Renal pelvis (tissue), 4 donors: Measurements from ENCODE around the gene SFT2D1. TPM values are rescaled to one million over a fixed set of nuclear protein-coding genes. Genes with fewer than 3 reads are reported as not detected.

Experiments used
- DNase-seq: peaks from one replicate; pipeline ENCODE4 v3.0.0-alpha.2; 2013
- polyA plus RNA-seq, 3 donors: library from polyadenylated mRNA; unstranded; fragments of 120-200 nt; gene quantifications; one replicate each; pipeline ENCODE4 v1.2.1, GENCODE V29; 2013; ENCODE audit not compliant: insufficient read length in 3 of 3

SFT2D1 gene
- polyA plus RNA-seq, 3 donors = 59.5 to 84.6 (median 70.0) TPM

DNA sequence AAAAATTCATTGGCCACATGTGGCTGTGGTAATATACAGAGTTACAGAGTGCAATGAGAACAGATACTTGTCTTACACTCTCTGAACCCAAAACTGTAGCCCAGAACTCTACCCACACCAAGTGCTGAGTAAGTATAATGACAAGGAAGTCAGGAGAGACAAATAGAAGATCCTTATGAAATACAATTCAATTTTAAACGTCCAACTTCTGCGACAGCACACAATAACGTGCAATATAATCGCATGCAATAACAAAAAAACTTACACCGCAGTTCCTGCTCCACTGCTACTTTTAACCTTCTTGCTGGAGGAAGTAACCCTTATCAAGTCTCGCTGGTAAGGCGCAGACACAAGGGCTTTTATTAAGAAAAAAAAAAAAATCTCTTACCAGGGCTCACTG is 881 bp downstream of the SFT2D1 start:
- DNase-seq = no peak

DNA sequence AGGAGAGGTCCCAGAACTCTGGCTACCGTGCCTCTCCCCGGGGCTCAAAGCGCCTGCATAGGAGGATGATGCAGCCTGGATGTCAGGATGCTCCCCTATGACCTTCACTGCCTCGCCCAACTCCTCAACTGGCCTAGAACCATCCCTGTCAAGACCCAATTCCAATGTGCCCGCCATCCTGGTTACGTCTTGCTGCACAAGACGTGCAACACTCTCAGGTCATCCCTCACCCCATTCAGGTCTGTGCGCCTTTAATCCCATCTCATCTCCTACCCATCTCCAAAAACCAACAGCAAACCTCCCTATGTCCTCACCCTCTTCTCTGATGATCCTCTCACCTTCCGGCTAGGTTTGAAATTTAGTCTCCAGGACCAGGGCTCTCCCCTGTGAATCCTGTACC is 3.5 kb downstream of the SFT2D1 start:
- no peak for DNase-seq

DNA sequence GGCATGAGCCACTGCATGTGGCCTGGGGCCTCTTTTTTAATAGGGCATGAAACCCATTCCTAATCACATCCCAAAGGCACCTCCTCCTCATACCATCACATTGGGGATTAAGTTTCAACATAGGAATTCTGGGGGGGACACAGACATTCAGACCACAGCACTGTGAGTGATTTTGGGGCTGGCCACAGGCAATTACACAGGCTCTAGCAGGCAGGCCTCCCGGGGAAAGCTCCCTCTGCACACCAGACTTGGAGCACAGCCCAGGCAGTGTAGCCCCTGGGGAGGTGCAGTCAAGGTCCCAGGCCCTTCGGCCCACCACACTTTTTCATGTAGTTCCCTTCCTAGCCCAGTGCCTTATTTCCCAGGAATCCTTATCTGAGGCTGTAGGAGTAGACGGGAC is 5.5 kb downstream of the SFT2D1 start:
- no peak for DNase-seq

DNA sequence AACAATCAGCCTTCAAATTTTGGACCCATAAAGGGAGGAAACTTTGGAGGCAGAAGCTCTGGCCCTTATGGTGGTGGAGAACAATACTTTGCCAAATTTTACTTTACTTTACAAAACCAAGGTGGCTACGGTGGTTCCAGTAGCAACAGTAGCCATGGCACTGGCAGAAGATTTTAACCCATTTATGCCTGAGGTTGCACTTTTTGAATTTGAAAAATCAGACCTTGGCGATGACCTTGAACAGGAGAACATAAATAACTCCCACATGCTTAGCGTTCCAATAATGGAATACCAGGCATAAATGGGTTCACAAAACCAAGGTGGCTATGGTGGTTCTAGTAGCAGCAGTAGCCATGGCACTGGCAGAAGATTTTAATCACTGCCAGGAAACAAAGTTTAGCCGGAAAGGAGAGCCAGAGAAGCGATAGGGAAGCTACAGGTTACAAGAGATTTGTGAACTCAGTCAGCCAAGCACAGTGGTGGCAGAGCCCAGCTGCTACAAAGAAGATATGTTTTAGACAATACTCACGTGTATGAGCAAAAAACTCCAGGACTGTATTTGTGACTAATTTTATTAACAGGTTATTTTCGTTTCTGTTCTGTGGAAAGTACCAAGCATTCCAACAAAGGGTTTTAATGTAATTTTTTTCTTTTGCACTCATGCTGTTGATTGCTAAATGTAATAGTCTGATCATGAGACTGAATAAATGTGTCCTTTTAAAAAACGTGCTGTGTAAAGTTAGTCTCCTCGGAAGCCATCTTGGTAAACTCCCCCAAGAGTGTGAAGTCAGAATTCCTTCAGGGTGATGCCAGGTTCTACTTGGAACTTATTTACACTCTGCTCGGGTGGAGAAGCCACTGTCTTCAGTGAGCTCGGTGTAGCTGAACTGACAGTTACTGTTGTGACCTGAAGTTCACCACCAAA is 6.7 kb downstream of the SFT2D1 start:
- no peak for DNase-seq

DNA sequence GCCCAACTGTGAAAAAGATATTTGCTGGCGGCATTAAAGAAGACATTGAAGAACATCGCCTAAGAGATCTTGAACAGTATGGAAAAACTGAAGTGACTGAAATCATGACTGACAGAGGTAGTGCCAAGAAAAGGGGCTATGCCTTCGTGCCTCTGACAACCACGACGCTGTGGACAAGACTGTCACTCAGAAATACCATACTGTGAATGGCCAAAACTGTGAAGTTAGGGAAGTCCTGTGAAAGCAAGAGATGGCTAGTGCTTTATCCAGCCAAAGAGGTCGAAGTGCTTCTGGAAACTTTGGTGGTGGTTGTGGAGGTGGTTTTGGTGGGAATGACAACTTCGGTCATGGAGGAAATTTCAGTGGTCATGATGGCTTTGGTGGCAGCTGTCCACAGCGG is 7.5 kb downstream of the SFT2D1 start:
- no peak for DNase-seq

DNA sequence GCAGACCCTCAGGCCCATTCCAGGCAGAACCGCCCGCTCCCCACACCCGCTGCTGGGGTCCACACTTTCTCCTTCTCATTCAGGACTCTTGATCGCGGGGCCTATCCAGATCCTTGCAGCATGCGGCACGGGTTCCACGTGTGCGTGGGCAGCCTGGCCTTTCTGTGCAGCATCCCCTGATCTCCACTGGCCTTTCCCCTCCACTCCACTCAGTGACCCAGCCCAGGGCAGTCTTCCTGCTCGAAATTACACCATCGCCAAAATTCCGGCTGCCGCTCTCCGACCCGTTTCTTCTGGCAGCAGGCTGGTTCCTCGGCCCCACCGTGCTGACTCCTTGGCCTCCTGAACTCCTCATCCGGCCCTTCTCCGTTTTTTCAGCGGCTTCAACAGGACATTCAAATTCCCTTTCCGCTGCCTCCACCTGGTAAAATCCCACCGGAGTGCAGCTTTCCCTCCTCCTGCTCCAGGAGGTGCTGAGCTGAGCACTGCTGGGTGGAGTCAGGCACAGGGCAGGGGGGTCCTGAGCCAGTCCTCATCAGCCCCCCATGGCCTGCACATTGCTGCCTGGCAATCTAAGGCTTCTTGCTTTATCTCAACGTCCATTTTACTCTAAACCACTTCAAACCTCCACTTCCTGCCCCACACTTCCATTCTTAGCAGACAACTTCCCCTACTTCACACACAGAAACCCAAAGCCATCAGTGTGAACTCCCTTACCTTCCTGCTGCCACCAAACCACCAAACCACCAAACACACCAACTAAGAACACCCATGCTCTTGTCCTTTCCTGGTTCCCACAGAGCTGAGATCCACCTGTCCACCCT is 9.0 kb downstream of the SFT2D1 start:
- DNase-seq = no peak

DNA sequence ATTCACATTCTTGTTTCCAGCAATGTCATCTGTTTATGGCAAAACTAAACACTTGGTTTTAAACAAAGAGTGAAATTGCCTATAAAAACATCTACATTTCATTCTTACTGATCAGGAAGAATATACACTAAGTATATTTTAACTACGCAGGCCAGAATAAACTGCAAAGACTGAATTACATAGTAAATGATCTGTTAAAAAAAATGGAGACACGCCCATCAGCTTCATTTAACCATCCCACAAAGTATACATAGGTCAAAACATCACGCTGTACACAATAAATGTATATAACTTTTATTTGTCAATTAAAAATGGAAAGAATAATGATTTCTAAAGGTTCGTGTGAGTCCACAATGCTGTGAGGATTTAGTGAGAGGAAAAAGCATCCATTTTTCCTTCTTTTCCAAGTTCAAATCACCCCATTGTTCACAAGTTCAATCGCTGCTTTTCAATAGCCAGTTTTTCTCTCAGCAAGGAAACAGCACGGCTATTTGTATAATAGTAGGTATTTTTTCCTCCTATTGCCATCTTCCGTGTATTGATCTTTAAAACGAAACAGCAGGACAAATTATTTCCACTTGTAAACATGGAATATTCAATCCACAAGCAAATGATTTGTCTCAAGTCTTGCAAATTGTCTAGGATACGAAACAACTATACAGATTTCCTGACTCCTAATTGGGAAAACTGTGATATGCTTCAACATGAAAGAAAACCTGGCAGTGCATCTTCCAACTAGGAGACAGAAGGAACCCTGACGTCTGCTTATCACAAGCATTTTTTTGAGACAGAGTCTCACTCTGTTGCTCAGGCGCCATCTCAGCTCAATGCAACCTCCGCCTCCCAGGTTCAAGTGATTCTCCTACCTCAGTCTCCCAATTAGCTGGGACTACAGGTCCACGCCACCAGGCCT is 10.6 kb downstream of the SFT2D1 start:
- no peak for DNase-seq

DNA sequence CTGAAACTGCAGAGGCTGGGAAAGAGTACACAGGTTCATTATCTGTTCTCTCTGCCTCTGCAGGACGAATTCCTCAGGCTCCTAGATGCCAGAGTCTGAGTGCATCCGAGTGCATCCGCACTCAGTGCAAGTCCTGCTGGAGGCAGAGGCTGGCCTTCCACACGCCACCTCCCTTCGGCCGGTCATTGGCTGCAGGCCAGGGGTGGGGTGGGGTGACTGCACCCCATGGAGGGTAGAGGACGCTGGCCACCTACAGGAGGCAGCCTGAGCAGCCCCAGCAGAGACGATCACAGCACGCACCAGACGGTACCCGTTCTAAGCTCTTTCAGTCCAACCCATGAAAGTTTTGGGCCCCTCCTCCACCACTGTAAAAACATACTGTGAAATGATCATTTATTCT is 11.7 kb downstream of the SFT2D1 start:
- no peak for DNase-seq

DNA sequence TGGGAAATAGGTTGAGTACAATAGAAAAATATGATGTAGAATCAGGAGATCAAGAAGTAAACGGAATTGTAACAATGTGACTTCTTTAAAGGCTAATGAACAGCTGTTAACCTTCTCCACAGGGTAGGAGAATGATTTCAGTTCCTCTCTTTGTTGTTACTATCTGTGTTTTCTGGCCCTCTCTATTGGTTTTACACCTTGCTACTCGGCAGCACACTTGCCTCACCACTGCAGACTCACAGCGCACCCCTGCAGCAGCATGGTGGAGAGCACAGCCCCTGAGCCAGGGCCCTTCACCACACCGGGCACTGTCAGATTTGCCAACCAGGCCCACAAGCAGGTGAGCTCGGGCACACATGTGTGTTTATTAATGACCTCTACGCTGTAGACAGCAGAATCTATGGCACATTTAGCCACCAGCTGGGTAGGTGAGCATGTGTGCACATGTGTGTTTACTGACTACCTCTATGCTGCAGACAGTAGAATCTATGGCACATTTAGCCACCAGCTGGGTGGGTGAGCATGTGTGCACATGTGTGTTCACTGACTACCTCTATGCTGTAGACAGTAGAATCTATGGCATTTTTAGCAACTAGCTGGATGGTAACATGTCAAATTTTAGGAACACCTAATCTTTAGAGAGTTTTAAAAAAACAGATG is 16.8 kb downstream of the SFT2D1 start:
- no peak for DNase-seq

DNA sequence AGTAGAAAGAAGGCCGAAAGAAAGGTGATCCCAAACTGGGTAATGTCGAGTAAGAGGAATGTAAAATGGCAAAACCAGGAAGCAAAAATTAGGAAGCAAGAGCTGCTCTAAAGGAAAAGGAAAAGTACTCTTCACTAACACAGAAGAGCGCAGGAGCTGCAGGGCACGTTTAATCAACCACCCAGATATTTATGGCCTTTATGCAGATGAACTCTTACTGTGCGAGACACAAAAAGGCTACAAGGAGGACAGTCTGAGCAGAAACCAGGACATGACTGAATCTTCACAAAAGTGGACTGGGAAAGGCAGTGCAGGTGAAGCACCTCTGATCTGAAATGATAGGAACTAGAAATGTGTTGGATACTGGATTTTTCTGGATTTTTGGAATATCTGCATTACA is 18.9 kb downstream of the SFT2D1 start:
- no peak for DNase-seq

DNA sequence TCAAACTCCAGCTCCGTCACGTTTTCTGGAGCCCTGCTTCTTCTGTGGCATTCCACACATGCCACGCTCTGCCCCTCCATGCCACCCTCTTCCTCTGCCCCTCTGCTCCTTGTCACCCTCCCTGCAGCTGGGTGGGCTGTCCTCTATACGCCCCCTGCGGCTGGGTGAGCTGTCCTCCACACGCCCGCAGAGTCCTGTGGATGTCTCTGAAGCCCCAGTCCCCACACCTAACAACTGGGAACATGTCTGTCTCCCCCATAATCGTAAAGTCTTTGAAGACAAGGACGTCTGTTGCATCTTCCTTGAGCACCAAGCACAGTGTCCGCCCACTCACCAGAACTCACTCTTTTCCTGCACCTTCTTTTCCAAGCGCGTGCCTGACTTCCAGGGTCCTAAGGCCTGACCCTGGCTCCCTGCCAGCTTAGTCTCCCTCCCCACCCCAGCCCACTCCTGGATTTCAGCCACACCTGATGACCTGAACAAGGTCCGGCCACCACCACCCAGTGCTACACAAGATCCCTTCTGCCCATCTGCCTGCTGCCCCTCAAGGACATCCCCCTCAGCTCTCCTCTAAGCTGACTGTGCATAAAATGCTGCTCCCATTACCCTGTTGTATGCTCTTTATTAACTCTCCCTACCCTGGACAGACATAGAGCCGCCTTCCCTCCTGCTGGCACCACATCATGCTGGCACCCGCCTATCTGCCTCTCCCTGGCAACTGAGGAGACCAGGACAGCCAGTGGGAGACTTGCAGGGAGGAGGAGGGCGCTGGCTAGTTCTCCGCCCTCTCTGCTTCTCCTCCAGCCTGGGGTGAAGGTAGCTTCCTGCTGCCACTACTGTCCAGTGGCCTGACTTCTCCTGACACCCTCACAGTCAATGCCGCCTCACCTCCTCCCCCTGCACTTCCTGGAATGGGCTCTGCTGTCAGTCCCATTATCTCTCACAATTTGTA is 23.4 kb downstream of the SFT2D1 start:
- no peak for DNase-seq

DNA sequence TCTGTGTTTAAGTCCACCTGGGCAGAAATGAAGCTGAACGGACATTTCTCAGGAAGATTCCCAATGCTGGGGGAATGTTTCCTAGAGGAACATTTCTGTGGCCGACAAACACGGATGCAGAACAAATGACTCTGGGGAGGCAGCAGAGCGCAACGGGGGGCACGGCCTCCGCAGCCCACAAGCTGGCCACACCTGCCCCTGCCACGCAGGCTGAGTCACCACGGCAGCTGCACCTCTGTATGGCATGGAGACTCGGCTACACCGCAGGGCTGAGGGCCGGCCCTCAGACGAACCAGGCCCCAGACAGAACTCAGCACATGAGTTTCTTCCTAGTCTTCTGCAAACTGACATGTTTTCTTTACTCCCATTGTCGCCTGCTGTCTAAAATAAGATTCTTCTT is 24.1 kb downstream of the SFT2D1 start:
- peak; percentile 22 for DNase-seq

DNA sequence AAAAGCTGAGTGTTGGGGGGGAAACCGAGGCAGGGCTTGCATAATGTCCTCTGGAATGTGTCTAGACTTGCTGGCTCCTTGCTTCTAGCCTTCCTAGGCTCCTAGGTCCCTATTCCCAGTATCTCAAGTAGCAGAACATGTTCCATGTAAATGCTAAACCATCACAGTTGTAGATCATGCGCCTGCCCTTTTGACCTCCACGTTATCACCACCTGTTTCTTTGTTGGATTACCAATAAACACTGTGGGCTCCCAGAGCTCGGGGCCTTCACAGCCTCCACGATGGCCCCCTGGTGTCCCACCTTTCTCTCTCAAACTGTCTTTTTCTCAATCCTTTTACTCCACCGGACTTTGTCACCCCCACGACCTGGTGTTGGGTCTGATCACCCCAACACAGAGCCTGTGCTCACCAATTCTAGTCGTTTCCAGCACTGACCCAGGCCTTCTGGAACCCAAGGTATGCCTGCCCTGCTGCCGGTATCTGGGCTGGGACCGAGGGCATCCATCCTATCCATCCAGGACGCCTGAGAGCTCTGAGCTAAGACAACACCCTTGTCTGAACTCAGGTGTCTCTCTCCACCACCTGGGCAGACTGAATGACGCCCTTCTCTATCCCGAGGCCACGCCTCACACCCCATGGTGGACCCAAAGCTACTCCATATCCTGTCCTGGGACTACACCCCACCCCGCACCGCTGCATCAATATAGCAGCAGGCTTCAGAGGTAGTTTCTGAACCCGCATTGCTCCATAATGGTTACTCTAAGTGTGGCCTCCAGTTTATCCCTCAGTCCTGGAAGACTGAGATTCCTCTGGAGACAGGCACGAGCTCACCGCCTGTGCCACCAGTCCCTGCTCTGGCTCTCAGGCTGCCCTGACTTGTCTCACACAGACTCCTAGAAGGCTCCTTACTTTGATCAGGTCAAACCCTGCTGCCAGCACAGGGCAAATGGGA is 24.8 kb downstream of the SFT2D1 start:
- DNase-seq = no peak

DNA sequence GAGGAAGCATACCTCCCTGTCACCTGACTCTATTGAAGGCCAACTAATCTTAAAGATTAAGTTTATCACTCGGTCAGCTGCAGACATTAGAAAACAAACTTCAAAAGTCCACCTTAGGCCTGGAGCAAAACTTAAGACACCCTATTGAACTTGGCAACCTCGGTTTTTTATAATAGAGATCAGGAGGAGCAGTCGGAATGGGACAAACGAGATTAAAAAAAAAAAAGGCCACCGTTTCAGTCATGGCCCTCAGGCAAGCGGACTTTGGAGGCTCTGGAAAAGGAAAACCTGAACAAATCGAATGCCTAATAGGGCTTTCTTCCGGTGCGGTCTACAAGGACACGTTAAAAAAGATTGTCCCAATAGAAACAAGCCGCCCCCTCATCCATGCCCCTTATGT is 26.9 kb downstream of the SFT2D1 start:
- DNase-seq = no peak

DNA sequence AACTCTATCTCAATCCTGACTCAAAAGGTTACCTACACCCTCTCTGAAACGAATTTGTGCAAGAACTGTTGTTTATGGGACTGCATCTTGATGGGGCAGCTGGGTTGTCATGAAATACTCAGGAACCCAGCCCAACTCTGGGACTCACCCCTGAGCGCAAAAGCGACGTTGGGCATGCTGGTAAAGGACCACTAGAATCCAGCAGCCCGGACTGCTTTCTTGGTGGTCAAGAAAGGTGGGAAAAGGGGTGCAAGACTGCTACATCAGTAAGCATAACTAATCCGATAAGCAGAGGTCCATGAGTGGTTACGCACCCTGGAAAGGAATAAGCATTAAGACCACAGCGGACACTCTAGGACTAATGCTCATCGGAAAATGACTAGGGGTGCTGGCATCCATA is 27.9 kb downstream of the SFT2D1 start:
- no peak for DNase-seq

DNA sequence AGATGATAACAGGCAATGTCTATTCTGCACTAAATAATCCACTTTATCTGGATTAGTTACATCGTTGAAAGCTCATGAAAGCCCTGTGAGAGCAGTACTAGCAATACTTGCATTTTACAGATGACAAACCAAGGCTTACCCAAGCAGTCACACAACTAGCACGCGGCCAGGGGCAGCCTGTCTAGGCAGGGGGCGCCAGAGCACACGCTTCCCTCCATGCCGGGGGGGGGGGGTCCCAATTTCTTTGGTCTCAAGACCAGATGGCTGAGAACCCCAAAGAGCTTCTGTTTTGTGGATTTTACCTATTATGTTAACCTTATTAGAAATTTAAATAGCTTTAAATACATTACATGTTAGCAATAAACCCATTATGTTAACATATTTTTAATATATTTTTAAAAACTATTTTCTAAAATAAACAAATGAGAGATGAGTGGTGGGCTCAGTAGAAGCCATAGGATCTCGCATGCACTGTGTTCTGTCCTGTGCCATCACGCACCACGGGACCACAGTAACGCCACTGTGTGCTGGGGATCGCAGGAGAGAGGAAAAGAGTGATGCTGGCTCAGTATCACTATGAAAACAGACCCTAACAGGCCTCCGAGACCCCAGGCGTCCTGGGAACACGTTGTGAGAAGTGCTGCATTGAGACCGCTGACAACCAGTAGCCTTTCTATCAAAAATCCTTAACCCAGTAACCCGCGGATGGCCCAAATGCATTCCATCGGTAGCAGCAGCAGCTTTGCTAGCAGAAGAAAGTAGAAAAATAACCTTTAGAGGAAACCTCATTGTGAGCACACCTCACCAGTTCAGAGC is 28.9 kb downstream of the SFT2D1 start:
- no peak for DNase-seq

DNA sequence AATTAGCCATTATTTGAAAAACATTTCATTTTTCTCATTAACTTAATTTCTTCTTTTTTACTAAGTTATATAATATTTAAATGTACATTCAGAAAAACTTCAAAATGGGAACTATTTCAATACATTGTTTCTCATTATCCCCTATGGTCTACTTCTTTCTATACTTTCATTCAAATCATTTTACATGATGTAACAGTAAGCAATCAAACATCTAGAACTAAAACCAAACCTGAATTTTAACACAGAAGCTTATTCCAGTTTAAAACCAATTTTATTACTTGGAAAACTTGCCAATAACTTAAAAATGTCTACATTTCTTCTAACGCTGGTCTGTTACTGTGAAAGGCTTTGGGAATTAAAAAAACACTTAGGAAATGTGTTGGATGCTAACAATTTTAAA is 29.5 kb downstream of the SFT2D1 start:
- no peak for DNase-seq

DNA sequence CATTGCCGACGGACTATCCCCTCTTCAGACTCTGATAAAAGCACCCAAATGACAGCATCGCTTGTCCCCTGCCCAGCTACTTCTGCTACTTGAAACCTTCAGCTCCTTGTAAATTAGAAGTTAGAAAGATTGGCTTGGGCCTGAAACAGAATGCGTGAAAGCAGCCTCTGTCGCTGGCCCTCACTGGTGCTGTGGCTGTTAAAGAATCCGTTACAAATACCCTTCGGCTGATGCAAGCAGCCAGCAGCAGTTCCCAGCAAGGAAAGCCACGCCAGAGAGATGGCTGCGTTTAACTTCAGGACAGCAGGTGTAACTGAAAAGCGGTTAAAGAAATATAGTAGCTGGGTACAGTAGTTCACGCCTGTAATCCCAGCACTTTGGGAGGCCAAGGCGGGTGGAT is 31.7 kb downstream of the SFT2D1 start:
- no peak for DNase-seq
